DND-41 (cell line): Measurements from ENCODE around the gene ITPR2.

Source experiments
- ATAC-seq: fragments of 200-7000 bp; cut with Tn5 transposase; 3 replicates; pipeline ENCODE4 v1.9.1; 2021; ENCODE audit warnings: low read depth; ENCODE audit not compliant: insufficient read depth
- DNase-seq: peaks from one replicate; pipeline ENCODE4 v3.0.0-alpha.2; 2020
- H2AFZ ChIP-seq: 2 replicates; pipeline ENCODE4 v1.6.0; 2012; ENCODE audit warnings: low read depth, low read length
- H3K27ac ChIP-seq: 2 replicates; pipeline ENCODE4 v1.5.1; 2012; ENCODE audit warnings: low read length, inconsistent platforms
- H3K27me3 ChIP-seq: fragments of 200-600 bp; sonication (generic); 2 replicates; pipeline ENCODE4 v1.6.0; 2012; ENCODE audit warnings: low read length, mild to moderate bottlenecking, inconsistent platforms; ENCODE audit not compliant: insufficient read depth, poor library complexity
- H3K36me3 ChIP-seq: 2 replicates; pipeline ENCODE4 v1.5.1; 2012; ENCODE audit warnings: low read length, inconsistent platforms; ENCODE audit not compliant: insufficient read depth
- H3K4me1 ChIP-seq: 2 replicates; pipeline ENCODE4 v1.5.1; 2012; ENCODE audit warnings: mild to moderate bottlenecking, low read length; ENCODE audit not compliant: insufficient read depth
- H3K4me2 ChIP-seq: 2 replicates; pipeline ENCODE4 v1.6.0; 2012; ENCODE audit warnings: mild to moderate bottlenecking, moderate library complexity, low read length, inconsistent platforms; ENCODE audit not compliant: insufficient read depth
- H3K4me3 ChIP-seq, 2 experiments: fragments of 200-600 bp in 1 of 2; shearing (Covaris generic) in 1 of 2; 2 replicates each; pipeline ENCODE4 v1.5.1; 2012 to 2016; ENCODE audit warnings: inconsistent platforms in 2 of 2, low read length in 2 of 2, mild to moderate bottlenecking in 2 of 2, low read depth in 1 of 2, moderate library complexity in 1 of 2
- H3K79me2 ChIP-seq: 2 replicates; pipeline ENCODE4 v1.6.0; 2012; ENCODE audit warnings: low read length, inconsistent platforms; ENCODE audit not compliant: insufficient read depth
- H3K9ac ChIP-seq: 2 replicates; pipeline ENCODE4 v1.6.0; 2012; ENCODE audit warnings: low read depth, mild to moderate bottlenecking, inconsistent platforms, low read length, moderate library complexity
- H3K9me3 ChIP-seq: 2 replicates; pipeline ENCODE4 v1.5.1; 2012; ENCODE audit warnings: low read length, moderate library complexity, mild to moderate bottlenecking, inconsistent platforms; ENCODE audit not compliant: insufficient read depth, severe bottlenecking
- H4K20me1 ChIP-seq: 2 replicates; pipeline ENCODE4 v1.6.0; 2012; ENCODE audit warnings: low read length; ENCODE audit not compliant: insufficient read depth
- CTCF ChIP-seq: IDR thresholded peaks from 2 replicates; pipeline ENCODE4 v1.5.1; 2012; ENCODE audit warnings: borderline replicate concordance, low read length, moderate library complexity, mild to moderate bottlenecking; ENCODE audit not compliant: poor library complexity, severe bottlenecking; ENCODE audit errors: extremely low read depth
- EZH2 ChIP-seq: IDR thresholded peaks from 3 replicates; pipeline ENCODE4 v1.6.1; 2012; ENCODE audit warnings: borderline replicate concordance, low read depth, mild to moderate bottlenecking, moderate library complexity, low read length, inconsistent platforms; ENCODE audit not compliant: severe bottlenecking

The ITPR2 gene

GRCh38 chr12:26801486-26801885, 31.5 kb downstream of the ITPR2 start:
- H2AFZ ChIP-seq, result no peak overlapping the region
- no peak overlapping the region for H3K4me2 ChIP-seq
- no peak overlapping the region for H3K4me3 ChIP-seq
- H4K20me1 ChIP-seq, result no peaks in the 10 kb centered on the region
- H3K27me3 ChIP-seq, result no peaks in the 10 kb centered on the region
- H3K36me3 ChIP-seq, result peaks cover 4% of the 10 kb centered on the region; the same call in 1 of the 2 replicates
- H3K4me1 ChIP-seq, result peaks cover 57% of the 10 kb centered on the region
- no peaks in the 10 kb centered on the region for H3K9me3 ChIP-seq
- no peak overlapping the region for H3K27ac ChIP-seq
- H3K79me2 ChIP-seq, result peaks cover 62% of the 10 kb centered on the region
- ATAC-seq (no peak), DNase-seq (no peak)
- no peak overlapping the region for H3K9ac ChIP-seq
- TF ChIP-seq CTCF (no peak), EZH2 (no peak)

GRCh38 chr12:26800858-26801257, 32.1 kb downstream of the ITPR2 start:
- H3K9me3 ChIP-seq, result no peaks in the 10 kb centered on the region
- peak overlapping the region; percentile 26; the same call in 1 of the 2 replicates for H3K27ac ChIP-seq
- no peak overlapping the region for H2AFZ ChIP-seq
- peaks cover 4% of the 10 kb centered on the region; the same call in 1 of the 2 replicates for H3K36me3 ChIP-seq
- no peak overlapping the region for H3K4me2 ChIP-seq
- no peak for TF ChIP-seq EZH2
- no peak for TF ChIP-seq CTCF
- peaks cover 57% of the 10 kb centered on the region for H3K4me1 ChIP-seq
- no peak overlapping the region for H3K4me3 ChIP-seq
- no peak overlapping the region for H3K9ac ChIP-seq
- ATAC-seq (no peak), DNase-seq (no peak)
- H4K20me1 ChIP-seq, result no peaks in the 10 kb centered on the region
- H3K79me2 ChIP-seq, result peaks cover 62% of the 10 kb centered on the region
- H3K27me3 ChIP-seq, result no peaks in the 10 kb centered on the region

GRCh38 chr12:26800347-26800746, 32.6 kb downstream of the ITPR2 start:
- Histone ChIP-seq H4K20me1 (no peaks in the 10 kb centered on the region), H3K9ac (no peak overlapping the region), H3K4me3 (no peak overlapping the region), H3K9me3 (no peaks in the 10 kb centered on the region), H3K4me2 (no peak overlapping the region), H3K79me2 (peaks cover 62% of the 10 kb centered on the region), H3K27me3 (no peaks in the 10 kb centered on the region), H3K36me3 (peaks cover 4% of the 10 kb centered on the region; the same call in 1 of the 2 replicates), H3K4me1 (peaks cover 57% of the 10 kb centered on the region), H3K27ac (peak overlapping the region; percentile 26; the same call in 1 of the 2 replicates), H2AFZ (no peak overlapping the region)
- DNase-seq, result no peak
- no peak for ATAC-seq
- TF ChIP-seq EZH2 (no peak), CTCF (no peak)
